A549 (cell line): ENCODE data around the gene CCDC187. TPM values are rescaled to one million over a fixed set of nuclear protein-coding genes. Genes with fewer than 3 reads are reported as not detected.
A peak's percentile ranks its signal among the peaks of the same experiment; 100 is the strongest.

Experiments used
- ATAC-seq, 2 experiments: fragments of 200-7000 bp in 1 of 2; fragments of >200 bp in 1 of 2; cut with Nextera tagmentation in 1 of 2; cut with Tn5 transposase in 1 of 2; 3 replicates each; pipeline versions ENCODE4 v1.8.0 to v1.9.1; 2018 to 2020; ENCODE audit warnings: mild to moderate bottlenecking in 1 of 2, moderate library complexity in 1 of 2
- CTCF ChIA-PET: fragments of 300-600 bp; sonication (Branson Sonifier 250); formaldehyde crosslinking; extraction: SDS; loops from one replicate; lab custom pipeline; 2021; ENCODE audit warnings: antibody characterized with exemption, inconsistent platforms; lab: Yijun Ruan, JAX
- POLR2A ChIA-PET: fragments of 350-600 bp; formaldehyde crosslinking; extraction: SDS; loops from one replicate; lab custom pipeline; 2021; ENCODE audit warnings: antibody characterized with exemption, inconsistent platforms; lab: Yijun Ruan, JAX
- DNase-seq, 2 experiments: peaks; one replicate each; pipeline versions ENCODE4 v3.0.0 to v3.0.0-alpha.2; 2011 to 2016; ENCODE audit warnings: low read depth in 1 of 2, low spot score in 1 of 2
- FAIRE-seq: peaks from 2 replicates; lab custom pipeline; 2011; peaks lifted over from hg19 to GRCh38; lab: Jason Lieb, UNC
- H3K27ac ChIP-seq, 2 experiments: fragments of >200 bp; sonication (Bioruptor Twin); formaldehyde crosslinking; 3 replicates each; pipeline ENCODE4 v1.5.1; 2016 to 2017
- H3K4me1 ChIP-seq: fragments of >200 bp; sonication (Bioruptor Twin); formaldehyde crosslinking; 3 replicates; pipeline ENCODE4 v1.6.1; 2016
- H3K4me2 ChIP-seq: fragments of >200 bp; sonication (Bioruptor Twin); formaldehyde crosslinking; 3 replicates; pipeline ENCODE4 v1.6.1; 2016
- H3K4me3 ChIP-seq: fragments of >200 bp; sonication (Bioruptor Twin); formaldehyde crosslinking; 3 replicates; pipeline ENCODE4 v1.5.1; 2016
- H3K9me3 ChIP-seq: fragments of >200 bp; sonication (Bioruptor Twin); formaldehyde crosslinking; 3 replicates; pipeline ENCODE4 v1.6.1; 2016
- BCL3 ChIP-seq: fragments of >200 bp; sonication (Bioruptor Twin); formaldehyde crosslinking; IDR thresholded peaks from 3 replicates; pipeline ENCODE4 v1.6.1; 2016
- CHD2 ChIP-seq: fragments of 150-350 bp; IDR thresholded peaks from 2 replicates; pipeline ENCODE4 v1.6.1; 2014; ENCODE audit warnings: low read length; ENCODE audit not compliant: partially characterized antibody
- EP300 ChIP-seq, 2 experiments: fragments of >200 bp; sonication (Bioruptor Twin); formaldehyde crosslinking; IDR thresholded peaks; 2 replicates in 1 of 2; 3 replicates in 1 of 2; pipeline ENCODE4 v1.6.1; 2016 to 2017
- FOSB ChIP-seq: fragments of 250-450 bp; sonication (Bioruptor Pico); IDR thresholded peaks from 2 replicates; pipeline ENCODE4 v1.5.0; 2020; ENCODE audit warnings: mild to moderate bottlenecking, moderate library complexity
- FOXS1 ChIP-seq: fragments of 250-450 bp; sonication (Bioruptor Pico); IDR thresholded peaks from 2 replicates; pipeline ENCODE4 v1.5.0; 2020; ENCODE audit warnings: mild to moderate bottlenecking, moderate library complexity
- GATA3 ChIP-seq: IDR thresholded peaks from 2 replicates; pipeline ENCODE4 v1.6.1; 2012; ENCODE audit warnings: borderline replicate concordance
- HEYL ChIP-seq: fragments of 250-450 bp; sonication (Bioruptor Pico); IDR thresholded peaks from 2 replicates; pipeline ENCODE4 v1.8.0; 2021; ENCODE audit warnings: mild to moderate bottlenecking, moderate library complexity
- HOXB13 ChIP-seq: fragments of 250-450 bp; sonication (Bioruptor Pico); IDR thresholded peaks from 2 replicates; pipeline ENCODE4 v1.5.0; 2020; ENCODE audit warnings: low read depth, mild to moderate bottlenecking, moderate library complexity
- JUNB ChIP-seq: fragments of >200 bp; sonication (Bioruptor Twin); formaldehyde crosslinking; IDR thresholded peaks from 2 replicates; pipeline ENCODE4 v1.6.1; 2016
- KDM1A ChIP-seq: fragments of 200-600 bp; sonication (generic); IDR thresholded peaks from 2 replicates; pipeline ENCODE4 v1.6.1; 2016; ENCODE audit warnings: low read depth, mild to moderate bottlenecking
- MAX ChIP-seq: IDR thresholded peaks from 2 replicates; pipeline ENCODE4 v1.6.1; 2012
- MAZ ChIP-seq: fragments of 150-350 bp; IDR thresholded peaks from 2 replicates; pipeline ENCODE4 v1.6.1; 2014; ENCODE audit warnings: antibody characterized with exemption, low read depth, low read length, borderline replicate concordance
- MYC ChIP-seq: IDR thresholded peaks from 2 replicates; pipeline ENCODE4 v1.6.1; 2012; ENCODE audit warnings: mild to moderate bottlenecking, inconsistent platforms, low read length, improper control_type of control experiment, borderline replicate concordance
- PBX3 ChIP-seq: IDR thresholded peaks from 2 replicates; pipeline ENCODE4 v1.6.1; 2012
- POLR2A ChIP-seq: IDR thresholded peaks from 2 replicates; pipeline ENCODE4 v1.6.1; 2012; ENCODE audit warnings: mild to moderate bottlenecking, low read length
- RCOR1 ChIP-seq: fragments of 150-350 bp; IDR thresholded peaks from 2 replicates; pipeline ENCODE4 v1.6.1; 2014; ENCODE audit warnings: antibody characterized with exemption, low read length, low read depth
- RFX5 ChIP-seq: fragments of 450-650 bp; IDR thresholded peaks from 2 replicates; pipeline ENCODE4 v1.7.1; 2014; ENCODE audit warnings: antibody characterized with exemption, mild to moderate bottlenecking, moderate library complexity
- USF2 ChIP-seq: fragments of 450-650 bp; IDR thresholded peaks from 2 replicates; pipeline ENCODE4 v1.6.1; 2014; ENCODE audit warnings: antibody characterized with exemption
- WGBS: methylation state at CpG from one replicate; pipeline ENCODE4 v1.1.6; 2017; ENCODE audit errors: missing lambda C conversion rate; 5-methylcytosine and 5-hydroxymethylcytosine counted together
- polyA plus RNA-seq, 4 experiments: library from polyadenylated mRNA; depleted of rRNA in 3 of 4; stranded (reverse); fragments of >200 nt; fragmentation: RNase III in 1 of 4; extraction: RNeasy Plus Mini Kit Qiagen cat#74134 plus additional on column Dnase treatment in 1 of 4; gene quantifications; 2 replicates in 3 of 4; 3 replicates in 1 of 4; pipeline ENCODE4 v1.2.3, GENCODE V29; 2011 to 2017
- TF ChIP-seq, protein P1 (sequence below): fragments of >200 bp; sonication (Bioruptor Twin); formaldehyde crosslinking; IDR thresholded peaks from 2 replicates; pipeline ENCODE4 v1.6.1; 2016
- TF ChIP-seq, protein P2 (sequence below): fragments of 250-450 bp; sonication (Bioruptor Pico); IDR thresholded peaks from 2 replicates; pipeline ENCODE4 v1.5.0; 2020; ENCODE audit warnings: low read depth, mild to moderate bottlenecking, moderate library complexity
- TF ChIP-seq, protein P3 (sequence below): fragments of 200-600 bp; sonication (generic); IDR thresholded peaks from 2 replicates; pipeline ENCODE4 v1.6.1; 2016; ENCODE audit warnings: antibody characterized with exemption, mild to moderate bottlenecking, moderate library complexity

Gene CCDC187
- polyA plus RNA-seq, 2 of the 4 experiments (the other 2 are of a cell fraction) = under 0.01 TPM; not detected in 1

- TF ChIP-seq, protein P1, sequence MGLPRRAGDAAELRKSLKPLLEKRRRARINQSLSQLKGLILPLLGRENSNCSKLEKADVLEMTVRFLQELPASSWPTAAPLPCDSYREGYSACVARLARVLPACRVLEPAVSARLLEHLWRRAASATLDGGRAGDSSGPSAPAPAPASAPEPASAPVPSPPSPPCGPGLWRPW = no peak
- TF ChIP-seq MAZ = no peak
- TF ChIP-seq MAX = peak; percentile 65
- TF ChIP-seq KDM1A = no peak
- no peak for TF ChIP-seq PBX3
- TF ChIP-seq FOSB = no peak
- TF ChIP-seq HOXB13 = 0 out of 2 replicates have a peak, but pooled peaks have one; percentile 31
- TF ChIP-seq POLR2A = no peak
- TF ChIP-seq, protein P2, sequence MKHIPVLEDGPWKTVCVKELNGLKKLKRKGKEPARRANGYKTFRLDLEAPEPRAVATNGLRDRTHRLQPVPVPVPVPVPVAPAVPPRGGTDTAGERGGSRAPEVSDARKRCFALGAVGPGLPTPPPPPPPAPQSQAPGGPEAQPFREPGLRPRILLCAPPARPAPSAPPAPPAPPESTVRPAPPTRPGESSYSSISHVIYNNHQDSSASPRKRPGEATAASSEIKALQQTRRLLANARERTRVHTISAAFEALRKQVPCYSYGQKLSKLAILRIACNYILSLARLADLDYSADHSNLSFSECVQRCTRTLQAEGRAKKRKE = no peak
- no peak for TF ChIP-seq GATA3
- no peak for TF ChIP-seq RFX5
These were observed 75.6 kb downstream of the CCDC187 start (continued) for GRCh38 chr9:136228107-136228875.

DNA sequence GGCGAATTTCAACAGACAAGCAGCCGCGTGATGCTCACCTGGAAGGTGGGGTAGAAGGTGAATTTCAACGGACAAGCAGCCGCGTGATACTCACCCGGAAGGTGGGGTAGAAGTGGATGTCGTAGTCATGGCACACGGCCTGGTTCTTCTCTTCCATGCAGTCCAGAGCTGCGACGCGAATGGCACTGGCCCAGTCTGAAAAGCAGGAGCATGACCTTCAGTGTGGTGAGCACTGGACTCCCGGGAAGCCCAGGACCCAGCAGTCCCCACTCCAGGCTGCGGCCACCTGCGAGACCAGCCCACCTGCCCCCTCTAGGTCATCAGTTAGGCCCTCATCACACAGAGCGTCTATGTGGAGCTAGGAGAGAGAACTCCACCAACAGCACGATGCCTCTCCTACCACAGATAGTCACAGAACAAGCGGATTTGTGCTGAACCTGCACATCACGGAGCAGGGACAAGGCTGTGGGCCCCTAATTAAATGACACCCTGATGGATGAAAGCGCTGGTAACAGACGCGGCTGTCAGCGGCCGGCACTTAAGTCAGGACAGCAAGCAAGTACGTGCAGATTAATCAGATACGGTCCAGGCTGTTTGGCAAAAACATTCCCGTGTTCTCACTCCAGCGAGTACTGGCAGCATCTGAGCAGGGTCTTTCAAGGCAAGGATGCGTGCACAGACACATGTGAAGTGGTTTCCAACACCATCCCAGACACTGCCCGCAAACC, 77.0 kb downstream of the CCDC187 start:
- ATAC-seq = no peak
- no peak for FAIRE-seq
- H3K4me1 ChIP-seq = peaks cover 18% of the 10 kb centered on the region
- POLR2A ChIA-PET = no interaction called here
- DNase-seq = no peak
- H3K4me2 ChIP-seq = no peak overlapping the region
- WGBS = 91% methylated on average over 29 of the region's 30 CpGs
- no peak overlapping the region for H3K4me3 ChIP-seq
- CTCF ChIA-PET = interaction anchor here (0.5 to 6.4 kb wide), 19 partner anchors 8 to 259 kb away, joined by 3 to 61 read pairs (median 5); no protein-coding TSS in a partner anchor
- no peaks in the 10 kb centered on the region for H3K9me3 ChIP-seq
- TF ChIP-seq RCOR1 (no peak), USF2 (no peak), MYC (no peak), EP300 (IDR thresholded peaks at IDR 0.05) (no peak), JUNB (no peak), BCL3 (no peak), CHD2 (no peak), HEYL (CRISPR knock-in tag) (no peak), FOXS1 (CRISPR knock-in tag) (no peak), KDM1A (no peak)
- TF ChIP-seq, protein P3, sequence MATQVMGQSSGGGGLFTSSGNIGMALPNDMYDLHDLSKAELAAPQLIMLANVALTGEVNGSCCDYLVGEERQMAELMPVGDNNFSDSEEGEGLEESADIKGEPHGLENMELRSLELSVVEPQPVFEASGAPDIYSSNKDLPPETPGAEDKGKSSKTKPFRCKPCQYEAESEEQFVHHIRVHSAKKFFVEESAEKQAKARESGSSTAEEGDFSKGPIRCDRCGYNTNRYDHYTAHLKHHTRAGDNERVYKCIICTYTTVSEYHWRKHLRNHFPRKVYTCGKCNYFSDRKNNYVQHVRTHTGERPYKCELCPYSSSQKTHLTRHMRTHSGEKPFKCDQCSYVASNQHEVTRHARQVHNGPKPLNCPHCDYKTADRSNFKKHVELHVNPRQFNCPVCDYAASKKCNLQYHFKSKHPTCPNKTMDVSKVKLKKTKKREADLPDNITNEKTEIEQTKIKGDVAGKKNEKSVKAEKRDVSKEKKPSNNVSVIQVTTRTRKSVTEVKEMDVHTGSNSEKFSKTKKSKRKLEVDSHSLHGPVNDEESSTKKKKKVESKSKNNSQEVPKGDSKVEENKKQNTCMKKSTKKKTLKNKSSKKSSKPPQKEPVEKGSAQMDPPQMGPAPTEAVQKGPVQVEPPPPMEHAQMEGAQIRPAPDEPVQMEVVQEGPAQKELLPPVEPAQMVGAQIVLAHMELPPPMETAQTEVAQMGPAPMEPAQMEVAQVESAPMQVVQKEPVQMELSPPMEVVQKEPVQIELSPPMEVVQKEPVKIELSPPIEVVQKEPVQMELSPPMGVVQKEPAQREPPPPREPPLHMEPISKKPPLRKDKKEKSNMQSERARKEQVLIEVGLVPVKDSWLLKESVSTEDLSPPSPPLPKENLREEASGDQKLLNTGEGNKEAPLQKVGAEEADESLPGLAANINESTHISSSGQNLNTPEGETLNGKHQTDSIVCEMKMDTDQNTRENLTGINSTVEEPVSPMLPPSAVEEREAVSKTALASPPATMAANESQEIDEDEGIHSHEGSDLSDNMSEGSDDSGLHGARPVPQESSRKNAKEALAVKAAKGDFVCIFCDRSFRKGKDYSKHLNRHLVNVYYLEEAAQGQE = no peak
- TF ChIP-seq, all 56 proteins: peak for 0
- H3K27ac ChIP-seq = no peak overlapping the region
